H1 (cell line): ENCODE data around the gene KLHDC8A. TPM values are rescaled to one million over a fixed set of nuclear protein-coding genes. Genes with fewer than 3 reads are reported as not detected.

Source experiments
- CHD7 ChIP-seq: fragments of 300-600 bp; sonication (generic); IDR thresholded peaks from 2 replicates; pipeline ENCODE4 v1.7.1; 2012; ENCODE audit warnings: low read length, moderate library complexity, mild to moderate bottlenecking, inconsistent platforms; ENCODE audit not compliant: insufficient replicate concordance
- polyA plus RNA-seq, 7 experiments: library from polyadenylated mRNA; depleted of rRNA in 3 of 7; stranded (reverse) in 5 of 7; unstranded in 2 of 7; fragments of >200 nt in 5 of 7; fragments of 200-250 nt in 2 of 7; gene quantifications; 1 replicate in 5 of 7; 2 replicates in 1 of 7; 4 replicates in 1 of 7; pipeline versions ENCODE4 v1.2.1 to v1.2.3, GENCODE V29; 2011 to 2013; ENCODE audit warnings: missing spikeins in 2 of 7, mixed read lengths in 2 of 7
- total RNA-seq: library from RNA; stranded (reverse); fragmentation: NEBNext Ultra II Directional; extraction: Animal tissue kit (Norgen Biotek cat#: 25700); gene quantifications from 2 replicates; pipeline ENCODE4 v1.2.1, GENCODE V29; 2021

KLHDC8A gene
- total and polyA plus RNA-seq, 2 of the 8 experiments (the other 6 are each of a cell fraction or from before 2014, with no cell fraction given): 1.9 to 3.4 TPM

- TF ChIP-seq CHD7: no peak
- TF ChIP-seq, all 59 proteins: peak for 0
Measured at GRCh38 chr1:205359771-205360565, 3.2 kb upstream of the KLHDC8A start (continued).
